Hematopoietic multipotent progenitor cell (in vitro differentiated cells): ENCODE measurements around the gene MPZL1. TPM values are rescaled to one million over a fixed set of nuclear protein-coding genes. Genes with fewer than 3 reads are reported as not detected.
A peak's percentile ranks its signal among the peaks of the same experiment; 100 is the strongest.

Source experiments
- DNase-seq, 3 donors: peaks; one replicate each; pipeline ENCODE4 v3.0.0-alpha.2; 2011 to 2015; ENCODE audit warnings: low read depth in 2 of 3, low spot score in 2 of 3
- total RNA-seq: library from RNA; depleted of rRNA; stranded (reverse); fragments of >200 nt; gene quantifications from one replicate; pipeline ENCODE4 v1.2.3, GENCODE V29; 2012

Gene MPZL1
- total RNA-seq: 31.8 TPM

DNA sequence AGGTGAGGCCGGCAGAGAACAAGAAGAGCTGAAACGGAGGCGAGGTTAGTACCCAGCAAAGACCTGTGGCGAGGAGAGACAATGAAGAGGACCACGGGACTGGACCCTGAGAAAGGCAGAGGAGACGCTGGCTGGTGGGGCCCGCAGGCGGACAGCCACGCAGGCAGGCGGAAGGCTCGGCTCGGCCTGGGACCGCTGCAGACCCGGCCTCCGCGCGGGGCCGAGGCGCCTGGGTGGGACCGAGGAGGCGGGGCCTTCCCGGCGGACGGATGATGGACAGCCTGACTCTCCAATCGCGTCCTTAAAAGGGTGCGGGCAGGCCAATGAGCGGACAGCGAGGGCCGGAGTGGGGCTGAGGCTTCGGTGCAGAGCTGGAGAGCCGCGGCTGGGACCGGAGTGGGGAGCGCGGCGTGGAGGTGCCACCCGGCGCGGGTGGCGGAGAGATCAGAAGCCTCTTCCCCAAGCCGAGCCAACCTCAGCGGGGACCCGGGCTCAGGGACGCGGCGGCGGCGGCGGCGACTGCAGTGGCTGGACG is at the start of gene MPZL1:
Gene MPZL1 (plus strand): TSS at position 366 of the 535 bp plus-strand sequence. CDS start 170 bp downstream, outside the sequence.
- DNase-seq: peak; percentile 77 to 94 (median 92)

DNA sequence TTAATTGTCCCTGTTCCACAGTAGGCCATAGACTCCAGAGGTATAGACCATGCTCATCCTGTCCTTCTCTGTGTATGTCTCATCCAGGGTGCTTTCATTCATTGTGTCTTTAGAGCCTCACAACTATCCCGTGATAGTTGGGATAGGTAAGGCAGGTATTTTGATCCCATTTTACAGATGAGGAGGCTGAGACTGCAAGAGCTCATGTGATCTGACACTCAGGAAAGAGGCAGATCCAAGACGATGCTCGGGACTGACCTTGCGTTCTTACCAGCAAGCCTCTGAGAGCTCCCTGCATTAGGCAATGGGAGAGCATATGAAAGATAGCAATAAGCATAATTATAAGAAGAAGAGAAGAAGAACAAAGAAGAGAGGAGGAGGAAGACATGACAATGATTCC is 49.0 kb upstream of the MPZL1 start:
- no peak for DNase-seq

DNA sequence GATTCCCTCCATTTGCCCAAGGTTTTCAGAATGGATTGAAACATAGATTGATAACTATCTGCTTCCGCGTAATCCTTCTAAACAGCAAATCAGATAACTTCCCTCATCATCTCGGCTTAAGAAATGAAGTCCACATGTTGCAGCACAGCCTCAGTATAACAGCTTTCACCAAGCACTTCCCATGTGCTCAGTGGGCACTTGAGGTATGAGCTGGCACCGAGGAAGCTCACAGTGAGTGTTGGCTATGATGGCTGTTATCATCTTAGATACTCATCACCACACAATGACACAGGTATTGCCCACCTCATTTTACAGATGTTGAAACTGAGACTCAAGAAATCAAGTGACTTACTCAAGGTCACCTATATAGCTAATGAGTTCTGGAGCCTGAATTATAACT is 48.5 kb upstream of the MPZL1 start:
- no peak for DNase-seq

DNA sequence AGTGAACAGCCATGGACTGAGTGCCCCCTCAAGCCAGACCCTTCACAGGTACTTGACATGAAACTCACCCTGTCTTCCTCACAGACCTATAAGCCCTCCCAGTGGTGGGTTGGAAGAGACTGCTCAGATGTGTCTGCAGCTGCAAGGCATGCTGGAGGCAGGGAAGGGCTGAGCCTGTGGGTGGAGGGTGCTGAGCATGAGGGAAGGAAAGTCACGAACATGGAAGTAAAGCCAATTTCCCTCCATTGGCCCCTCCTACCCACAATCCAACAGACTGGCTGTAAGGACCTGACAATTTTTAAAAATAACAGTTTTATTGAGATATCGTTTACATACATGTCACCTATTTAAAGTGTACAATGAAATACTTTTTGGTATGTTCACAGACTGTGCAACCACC is 47.6 kb upstream of the MPZL1 start:
- DNase-seq: no peak

DNA sequence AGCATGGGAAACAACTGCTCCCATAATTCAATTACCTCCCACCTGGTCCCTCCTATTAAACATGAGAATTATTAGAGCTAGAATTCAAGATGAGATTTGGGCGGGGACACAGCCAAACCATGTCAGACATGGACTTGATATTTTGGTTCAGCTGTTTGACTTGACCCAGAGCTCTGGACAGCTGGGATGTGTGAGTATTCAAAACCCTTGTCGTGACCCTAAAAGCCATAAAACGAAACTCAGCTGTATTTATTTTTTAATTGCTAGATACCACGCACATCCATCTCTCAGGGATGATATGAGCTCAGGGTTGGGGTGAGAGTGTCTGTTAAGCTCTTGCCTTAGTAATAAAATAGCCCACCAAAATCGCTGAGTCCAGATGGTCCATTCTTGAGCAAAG is 46.3 kb upstream of the MPZL1 start:
- DNase-seq: no peak

DNA sequence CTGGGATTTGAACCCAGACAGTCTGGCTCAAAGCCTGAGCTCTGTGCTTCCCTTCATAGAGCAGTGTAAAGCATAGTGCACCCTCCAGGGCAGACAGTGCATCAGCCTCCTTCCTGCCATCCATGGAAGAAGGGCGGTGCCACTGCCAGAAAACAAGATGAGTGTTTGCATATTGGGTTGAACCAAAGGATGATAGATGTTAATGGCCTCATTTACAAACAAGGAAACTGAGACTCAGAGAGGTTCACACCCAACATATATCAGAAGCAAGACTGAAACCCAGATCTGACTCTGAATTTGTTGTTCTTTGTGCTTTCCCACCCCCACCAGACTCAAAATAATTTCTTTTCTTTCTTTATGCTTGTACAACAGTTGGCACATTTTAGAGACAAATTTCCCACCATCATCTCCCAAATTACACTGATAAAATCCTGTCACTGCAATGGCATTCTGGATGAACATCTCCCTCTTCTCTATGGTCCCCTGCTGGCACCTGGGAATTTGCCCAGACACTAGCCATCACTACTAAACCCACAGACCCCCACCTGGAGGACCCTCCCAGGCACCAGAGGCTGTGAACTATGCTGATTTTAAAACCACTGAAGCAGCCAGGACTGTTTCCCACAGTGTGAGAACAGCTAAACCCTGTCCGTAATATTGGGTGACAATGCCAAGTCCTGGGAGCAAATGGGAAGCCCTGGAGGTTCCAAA is 45.4 kb upstream of the MPZL1 start:
- no peak for DNase-seq

DNA sequence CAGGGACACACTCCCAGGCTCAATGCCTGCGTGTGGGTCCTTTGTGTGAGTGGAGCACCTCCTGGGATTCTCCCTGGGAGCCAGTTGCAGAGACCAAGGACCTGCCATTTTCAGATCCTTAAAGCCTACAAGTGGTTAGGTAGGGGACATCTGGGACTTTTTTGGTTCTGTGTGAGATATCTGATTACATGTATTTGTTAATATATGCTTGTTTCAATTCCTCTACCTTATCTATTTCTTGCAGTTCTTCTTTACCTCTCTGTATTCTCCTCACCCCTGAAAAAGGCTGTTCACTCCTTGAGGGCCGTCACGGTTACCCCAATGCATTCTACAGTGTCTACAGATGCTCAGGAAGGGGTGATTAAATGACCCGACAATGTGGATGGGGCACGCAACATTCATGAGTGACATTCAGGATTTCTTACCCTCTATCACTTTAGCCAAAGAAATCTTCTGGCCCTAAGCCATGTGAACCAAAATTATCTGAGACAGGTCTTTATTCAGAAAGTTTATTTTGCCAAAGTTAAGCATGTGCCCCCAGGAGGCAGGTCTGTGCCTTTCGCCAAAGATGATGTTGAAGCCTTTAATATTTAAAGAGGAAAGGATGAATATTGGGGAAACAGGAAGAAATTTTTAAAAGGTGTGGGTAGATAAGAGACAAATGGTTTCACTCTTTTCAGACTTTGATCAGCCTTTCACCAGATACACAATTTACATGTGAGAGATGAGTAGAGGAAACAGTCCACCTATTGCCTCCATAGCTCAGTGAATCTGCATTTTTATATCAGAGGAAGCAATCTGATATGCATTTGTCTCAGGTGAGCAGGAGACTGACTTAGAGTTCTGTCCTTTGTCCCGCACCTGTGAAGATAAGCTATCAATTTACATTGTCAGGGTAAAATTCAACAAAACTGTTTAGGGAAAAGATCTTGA is 44.6 kb upstream of the MPZL1 start:
- DNase-seq: no peak

DNA sequence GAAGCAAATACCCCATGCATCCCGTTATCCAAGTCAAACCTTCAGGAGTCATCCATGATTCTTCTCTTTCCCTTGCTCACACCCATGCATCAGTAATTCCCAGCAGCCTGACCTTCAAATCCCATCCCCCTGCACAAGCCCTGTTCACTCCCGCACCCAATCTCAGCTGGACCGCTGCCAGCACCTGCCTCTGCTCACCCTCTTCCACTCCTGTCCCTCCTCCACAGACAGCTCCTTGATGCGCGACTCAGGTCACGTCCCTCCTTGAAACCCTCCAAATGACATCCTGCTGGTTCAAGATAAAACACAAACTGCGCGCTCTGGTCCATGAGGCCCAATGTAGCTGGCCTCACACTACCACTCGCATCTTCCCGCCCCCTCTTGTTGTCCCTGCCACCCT is 43.4 kb upstream of the MPZL1 start:
- DNase-seq: no peak

DNA sequence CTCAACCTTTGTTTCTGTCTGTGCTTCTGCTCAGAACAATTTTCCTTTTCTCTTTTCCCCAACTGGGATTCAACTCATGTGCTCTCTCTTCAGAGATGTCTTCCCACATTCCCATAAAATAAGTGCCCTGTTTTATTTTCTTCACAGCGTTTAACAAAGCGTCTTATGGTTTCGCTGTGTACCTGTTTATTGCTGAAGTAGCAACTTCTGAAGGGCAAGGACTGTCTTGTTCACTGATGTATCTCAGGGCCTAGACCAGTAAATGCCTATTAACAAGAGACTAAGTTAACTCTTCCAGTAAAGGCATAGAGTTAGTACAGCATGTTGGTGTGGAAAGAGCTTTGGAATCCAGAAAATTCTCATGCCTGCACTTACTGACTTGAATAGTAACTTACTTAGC is 42.9 kb upstream of the MPZL1 start:
- DNase-seq: no peak

DNA sequence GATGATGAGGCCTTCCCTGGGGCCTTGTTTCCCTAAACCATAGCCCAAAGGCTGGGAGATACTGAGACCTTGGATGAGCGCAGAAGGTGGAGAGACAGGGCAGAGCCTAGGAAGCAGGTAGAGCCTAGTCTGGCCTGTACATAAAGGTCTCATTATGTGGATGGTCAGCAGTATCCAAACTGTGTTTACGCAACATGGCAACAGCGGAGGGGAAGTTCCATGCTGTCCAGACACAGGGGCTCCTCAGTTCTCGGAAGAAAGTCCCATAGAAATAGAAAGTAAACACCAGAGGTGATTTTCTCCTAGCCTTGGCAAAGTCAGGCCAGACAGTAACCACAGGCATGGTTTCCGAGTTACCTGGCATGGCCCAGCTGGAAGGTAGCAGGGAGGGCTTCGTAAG is 42.1 kb upstream of the MPZL1 start:
- no peak for DNase-seq

DNA sequence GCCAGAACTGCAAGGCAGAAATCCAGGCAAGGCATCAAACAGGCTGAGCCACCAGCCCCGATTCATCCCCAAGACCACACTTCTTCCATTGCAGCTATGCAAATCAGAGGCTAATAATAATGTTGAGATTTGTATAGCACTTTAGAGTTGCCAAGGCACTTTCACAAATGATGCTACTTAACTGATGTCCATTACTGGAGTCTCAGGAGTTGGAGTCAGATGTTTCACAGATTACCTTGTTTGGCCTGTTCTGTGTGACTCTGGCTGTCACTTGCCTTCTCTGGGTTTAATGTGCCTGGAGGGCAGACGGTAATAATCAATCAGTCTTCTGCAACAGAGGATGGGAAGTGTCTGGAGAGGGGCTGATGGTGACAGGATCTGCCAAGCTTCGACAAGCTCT is 40.8 kb upstream of the MPZL1 start:
- no peak for DNase-seq

DNA sequence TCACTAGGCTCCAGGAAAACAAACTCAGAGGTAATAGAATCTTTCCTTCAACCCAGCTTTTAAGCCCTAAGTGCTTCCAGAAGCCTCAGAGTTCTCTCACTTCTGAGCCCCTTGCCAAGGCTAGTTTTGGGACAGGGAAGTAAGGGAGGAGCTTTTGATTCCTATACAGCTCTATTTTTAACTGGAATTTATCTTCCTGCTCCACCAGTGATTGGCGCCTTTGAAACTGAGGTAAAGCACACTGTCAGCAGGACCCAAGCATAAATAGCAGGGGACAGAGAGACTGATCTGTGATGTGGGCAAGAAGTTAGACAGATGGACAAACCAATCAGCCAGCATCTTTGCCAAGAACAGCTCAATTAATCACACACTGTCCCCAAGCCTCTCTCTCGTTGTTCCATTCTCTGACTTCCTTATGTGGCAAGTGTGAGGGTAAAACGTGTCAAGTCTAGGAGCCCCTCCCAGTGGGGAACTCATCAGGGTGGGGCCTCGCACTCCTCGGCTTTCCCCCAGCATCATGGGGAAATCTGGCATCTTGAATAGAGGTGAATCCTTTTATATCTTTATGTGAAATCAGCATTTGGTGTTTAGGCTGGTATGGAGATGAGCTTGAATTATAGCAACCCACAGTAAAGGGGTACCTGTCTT is 40.2 kb upstream of the MPZL1 start:
- no peak for DNase-seq

DNA sequence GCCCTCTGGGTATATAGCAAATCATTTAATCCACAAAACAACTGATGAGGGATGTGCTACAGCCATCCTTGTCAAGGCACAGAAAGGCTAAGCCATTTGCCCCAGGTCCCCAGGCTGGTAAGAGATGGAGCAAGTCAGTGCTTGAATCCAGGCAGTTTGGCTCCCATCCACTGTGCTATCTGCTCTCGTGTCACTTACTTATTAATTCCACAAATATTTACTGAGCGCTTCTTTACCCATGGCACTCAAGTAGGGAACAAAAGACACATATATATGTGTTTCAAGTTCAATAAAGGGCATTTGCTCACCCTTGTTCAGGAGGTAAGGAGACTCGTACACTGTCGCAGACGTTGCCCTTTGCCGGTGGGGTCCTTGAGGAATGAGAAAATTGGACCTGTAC is 38.6 kb upstream of the MPZL1 start:
- no peak for DNase-seq

DNA sequence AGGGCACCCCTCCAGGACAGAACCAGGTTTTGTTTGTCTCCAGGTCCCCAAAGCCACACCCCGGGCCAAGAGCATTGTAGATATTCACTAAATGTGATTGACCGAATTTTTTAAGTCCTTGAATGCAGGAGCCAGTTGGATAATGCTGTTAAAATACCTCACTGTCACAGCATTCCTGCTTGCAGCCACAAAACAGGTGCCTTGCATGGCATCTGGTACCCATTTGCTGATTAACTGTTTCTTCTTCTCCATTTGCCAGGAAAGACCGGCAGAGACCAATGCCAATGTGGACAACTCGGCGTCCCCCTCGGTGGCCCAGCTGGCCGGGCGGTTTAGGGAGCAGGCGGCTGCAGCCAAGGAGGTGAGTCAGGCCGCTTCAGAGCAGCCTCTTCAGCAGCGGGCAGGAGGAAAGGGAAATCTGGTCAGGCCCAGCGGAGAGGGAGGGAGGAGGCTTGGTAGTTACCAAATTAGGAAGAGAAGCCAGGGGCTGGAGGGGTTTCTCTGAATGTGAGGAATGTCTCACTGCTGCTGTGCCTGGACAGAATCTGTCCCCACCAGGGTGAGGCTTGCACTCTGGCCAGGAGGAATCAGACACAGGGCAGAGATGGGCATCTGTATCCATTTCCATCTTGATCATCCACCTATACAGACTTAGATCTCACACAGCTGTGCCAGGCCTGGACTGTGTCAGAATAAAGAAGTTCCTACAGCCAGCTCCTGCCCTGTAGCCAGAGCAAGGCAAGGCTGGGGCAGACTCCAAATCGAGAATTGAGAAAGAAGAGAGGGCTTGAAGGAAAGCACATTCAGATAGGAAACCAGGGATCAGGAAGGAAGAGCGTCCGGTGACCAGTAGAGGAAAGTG is 37.9 kb upstream of the MPZL1 start:
- DNase-seq: no peak

DNA sequence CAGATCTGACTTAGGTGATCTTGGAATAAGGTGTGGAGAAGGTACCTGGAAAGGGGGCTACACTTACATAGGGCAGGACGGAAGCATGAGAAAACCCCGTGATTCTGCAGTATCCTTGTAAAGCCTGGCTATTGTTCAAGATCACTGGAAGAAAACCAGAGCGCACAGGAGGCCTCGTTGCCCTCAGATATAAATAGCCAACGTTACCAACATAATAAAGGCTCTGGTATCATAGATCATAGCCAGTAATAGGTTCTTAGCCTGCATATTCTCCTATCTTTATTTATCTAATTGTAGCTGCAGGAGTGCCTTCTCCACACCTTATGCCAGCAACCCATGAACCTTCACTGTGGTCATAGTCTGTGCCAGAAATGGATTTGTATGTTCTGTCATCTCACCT is 35.9 kb upstream of the MPZL1 start:
- DNase-seq: no peak

DNA sequence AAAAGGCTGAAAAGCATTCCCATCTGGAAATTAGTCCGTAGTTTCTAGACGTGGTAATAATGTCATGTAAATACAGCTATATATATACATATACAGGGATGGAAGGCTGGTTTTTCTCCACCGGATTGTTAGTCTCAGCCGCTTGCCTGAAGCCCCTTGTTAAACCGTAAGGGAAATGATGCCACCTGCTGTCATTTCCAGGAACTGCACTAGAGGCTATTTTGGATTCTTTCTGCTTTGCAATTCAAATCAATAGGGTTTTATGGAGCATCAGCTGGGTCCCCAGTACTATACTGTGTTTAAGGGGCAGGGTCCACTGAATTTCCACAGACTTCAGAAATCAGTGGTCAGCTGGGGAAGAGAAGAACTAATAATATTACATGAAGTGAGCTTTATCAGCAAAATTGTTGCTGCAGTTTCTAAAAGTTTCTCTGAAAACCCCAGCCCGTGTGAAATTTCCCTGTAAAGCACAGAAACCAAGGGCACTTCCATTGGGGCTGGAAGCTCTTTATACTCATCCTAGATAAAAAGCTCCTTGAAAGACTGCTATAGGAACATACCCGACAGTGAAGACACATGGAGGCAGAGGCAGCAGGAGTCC is 33.8 kb upstream of the MPZL1 start:
- DNase-seq: peak; percentile 63 to 87 (median 67)

DNA sequence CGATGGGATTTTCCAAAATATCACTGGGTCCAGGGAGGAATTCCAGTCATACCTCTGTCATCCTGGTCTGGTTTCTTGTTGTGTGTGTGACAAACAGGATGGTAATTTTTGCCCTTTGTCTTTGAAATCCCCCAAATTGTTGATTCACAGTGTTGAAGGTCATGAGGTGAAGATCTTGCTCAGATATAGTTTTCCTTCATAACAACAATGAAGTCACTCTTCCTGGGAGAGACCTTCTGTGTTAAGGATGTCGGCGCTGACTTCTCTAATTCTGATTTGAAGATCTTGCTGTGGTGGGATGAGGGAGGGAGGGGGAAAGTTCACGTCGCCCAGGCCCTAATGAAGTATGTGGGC is 32.2 kb upstream of the MPZL1 start:
- no peak for DNase-seq

DNA sequence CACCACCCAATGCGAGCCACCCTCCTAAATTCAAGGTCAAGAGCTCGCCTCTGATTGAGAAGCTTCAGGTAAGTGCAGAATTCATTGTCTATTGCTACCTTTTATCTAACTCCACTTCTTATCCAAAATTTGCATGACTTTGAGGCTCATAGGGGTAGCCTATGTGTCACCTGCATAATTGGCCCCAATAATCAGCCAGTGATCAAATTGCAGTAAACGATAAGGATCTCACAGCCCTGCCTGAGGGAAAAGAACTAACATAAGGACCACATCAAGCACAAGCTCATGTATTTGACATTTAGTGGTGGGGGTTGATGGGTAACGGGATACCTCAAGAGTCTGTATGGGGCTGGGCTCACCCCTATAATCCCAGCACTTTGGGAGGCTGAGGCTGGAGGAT is 31.7 kb upstream of the MPZL1 start:
- DNase-seq: no peak

DNA sequence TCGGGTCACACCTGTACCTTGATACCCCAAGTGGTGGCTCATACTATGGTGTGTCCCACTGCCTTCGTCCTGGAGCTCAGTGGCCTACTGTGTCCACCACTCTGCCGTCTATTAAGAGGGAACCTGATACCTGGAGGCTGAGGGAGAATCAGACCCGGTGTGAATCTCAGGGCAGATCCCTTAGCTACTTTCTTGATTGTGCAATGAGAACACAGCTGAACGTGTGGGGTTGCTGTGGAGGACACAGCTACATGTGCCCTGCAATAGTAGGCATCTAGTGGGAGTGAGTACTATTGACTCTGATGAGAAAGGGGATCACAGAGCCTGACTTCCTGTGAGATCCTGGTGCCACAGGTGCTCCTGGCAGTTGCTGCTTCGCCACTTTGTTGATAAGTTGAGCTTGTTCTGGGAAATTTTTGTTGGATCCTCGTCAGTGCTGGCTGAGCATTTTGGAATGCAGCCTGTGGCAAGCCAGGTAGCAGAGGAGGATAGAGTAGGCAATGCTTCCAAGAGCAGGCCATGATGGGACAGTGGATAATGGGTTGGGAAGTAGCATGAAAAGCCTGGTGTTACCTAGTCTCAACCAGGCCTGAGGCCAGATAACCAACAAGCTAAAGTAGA is 28.2 kb upstream of the MPZL1 start:
- no peak for DNase-seq

DNA sequence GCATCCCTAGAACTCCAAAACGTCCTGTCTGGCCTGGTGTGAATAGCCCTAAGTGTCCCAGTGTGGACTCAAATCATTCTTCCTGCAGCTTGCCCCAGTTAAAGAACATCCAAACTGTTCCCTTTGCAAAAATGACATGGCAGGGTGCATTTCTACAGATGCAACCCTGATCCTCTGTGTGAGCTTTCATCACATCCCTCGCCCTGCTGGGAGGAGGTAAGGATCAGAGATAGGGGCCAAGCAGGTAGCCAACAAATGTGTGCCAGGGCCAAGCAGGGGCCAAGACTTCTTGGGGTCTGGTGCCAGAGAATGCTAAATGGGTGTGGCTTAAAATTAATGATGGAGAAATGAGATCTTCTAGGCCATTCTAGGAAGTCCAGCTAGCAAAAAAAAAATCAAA is 27.1 kb upstream of the MPZL1 start:
- no peak for DNase-seq
